Loucy (cell line): ENCODE results near the gene SAMMSON.

Experiments
- H2AFZ ChIP-seq: fragments of 200-600 bp; sonication (generic); 2 replicates; pipeline ENCODE4 v1.6.0; 2016; ENCODE audit warnings: antibody characterized with exemption, mild to moderate bottlenecking, low read length, moderate library complexity
- H3F3A ChIP-seq: fragments of 200-600 bp; 2 replicates; pipeline ENCODE4 v1.6.0; 2016; ENCODE audit warnings: antibody characterized with exemption, low read depth, mild to moderate bottlenecking
- H3K27me3 ChIP-seq: fragments of 200-600 bp; sonication (generic); 2 replicates; pipeline ENCODE4 v1.6.1; 2014; ENCODE audit warnings: low read length, mild to moderate bottlenecking; ENCODE audit not compliant: insufficient read depth, poor library complexity, severe bottlenecking
- H3K36me3 ChIP-seq: fragments of 200-600 bp; sonication (generic); 2 replicates; pipeline ENCODE4 v1.6.1; 2016; ENCODE audit warnings: low read length; ENCODE audit not compliant: insufficient read depth
- H3K4me1 ChIP-seq: fragments of 200-600 bp; sonication (generic); 2 replicates; pipeline ENCODE4 v1.5.1; 2014; ENCODE audit warnings: low read length, mild to moderate bottlenecking; ENCODE audit not compliant: insufficient read depth, poor library complexity, severe bottlenecking
- H3K4me2 ChIP-seq: fragments of 200-600 bp; sonication (generic); 2 replicates; pipeline ENCODE4 v1.6.0; 2014; ENCODE audit warnings: antibody characterized with exemption, low read length, low read depth, mild to moderate bottlenecking; ENCODE audit not compliant: poor library complexity, severe bottlenecking
- H3K4me3 ChIP-seq: fragments of 200-600 bp; sonication (generic); 2 replicates; pipeline ENCODE4 v1.5.1; 2014; ENCODE audit warnings: low read length, mild to moderate bottlenecking, mixed read lengths; ENCODE audit not compliant: poor library complexity, severe bottlenecking
- H3K79me2 ChIP-seq: fragments of 200-600 bp; sonication (generic); 2 replicates; pipeline ENCODE4 v1.6.1; 2014; ENCODE audit warnings: low read length; ENCODE audit not compliant: insufficient read depth
- H3K9ac ChIP-seq: fragments of 200-600 bp; sonication (generic); 2 replicates; pipeline ENCODE4 v1.6.0; 2014; ENCODE audit warnings: mild to moderate bottlenecking, low read depth, low read length, moderate library complexity; ENCODE audit not compliant: poor library complexity, severe bottlenecking
- H3K9me2 ChIP-seq: fragments of 200-600 bp; sonication (generic); replicated peaks from 2 replicates; pipeline ENCODE4 v1.6.1; 2016; ENCODE audit warnings: low read depth, low read length, mixed read lengths
- H3K9me3 ChIP-seq: fragments of 200-600 bp; sonication (generic); 2 replicates; pipeline ENCODE4 v1.6.1; 2014; ENCODE audit warnings: mild to moderate bottlenecking, antibody characterized with exemption, low read length, low read depth; ENCODE audit not compliant: insufficient read depth
- H4K20me1 ChIP-seq: fragments of 200-600 bp; sonication (generic); 2 replicates; pipeline ENCODE4 v1.6.0; 2014; ENCODE audit warnings: antibody characterized with exemption, low read length, mild to moderate bottlenecking; ENCODE audit not compliant: insufficient read depth, poor library complexity, severe bottlenecking
- CTCF ChIP-seq: fragments of 200-600 bp; sonication (generic); conservative IDR thresholded peaks from 2 replicates; pipeline ENCODE4 v1.5.1; 2014; ENCODE audit warnings: mild to moderate bottlenecking, antibody characterized with exemption, low read length
- EZH2phosphoT487 ChIP-seq: fragments of 200-600 bp; IDR thresholded peaks from 2 replicates; pipeline ENCODE4 v1.6.1; 2018; ENCODE audit warnings: antibody characterized with exemption, mild to moderate bottlenecking, moderate library complexity, borderline replicate concordance

Gene SAMMSON

GRCh38 chr3:70094197-70094596 is 94.7 kb downstream of the SAMMSON start:
- TF ChIP-seq EZH2phosphoT487 (no peak), CTCF (no peak)
- no peak overlapping the region for H3K9ac ChIP-seq

GRCh38 chr3:70095260-70095659 is 95.7 kb downstream of the SAMMSON start:
- Histone ChIP-seq H4K20me1 (no peaks in the 10 kb centered on the region), H3F3A (no peaks in the 10 kb centered on the region), H3K4me1 (no peaks in the 10 kb centered on the region), H3K27me3 (no peaks in the 10 kb centered on the region), H3K36me3 (no peaks in the 10 kb centered on the region), H2AFZ (no peak overlapping the region), H3K9ac (no peak overlapping the region), H3K9me2 (no peaks in the 10 kb centered on the region), H3K4me3 (no peak overlapping the region), H3K4me2 (no peak overlapping the region), H3K79me2 (no peaks in the 10 kb centered on the region), H3K9me3 (no peaks in the 10 kb centered on the region)
- TF ChIP-seq CTCF = no peak
- TF ChIP-seq EZH2phosphoT487 = no peak

More at GRCh38 chr3:70094197-70094596, 94.7 kb downstream of the SAMMSON start:
- Histone ChIP-seq H4K20me1 (no peaks in the 10 kb centered on the region), H3F3A (no peaks in the 10 kb centered on the region), H3K4me1 (no peaks in the 10 kb centered on the region), H2AFZ (no peak overlapping the region), H3K4me3 (no peak overlapping the region), H3K27me3 (no peaks in the 10 kb centered on the region), H3K79me2 (no peaks in the 10 kb centered on the region), H3K36me3 (no peaks in the 10 kb centered on the region), H3K4me2 (no peak overlapping the region), H3K9me3 (no peaks in the 10 kb centered on the region), H3K9me2 (no peaks in the 10 kb centered on the region)

- H3K4me2 ChIP-seq = no peak overlapping the region
- H2AFZ ChIP-seq = no peak overlapping the region
- H3K79me2 ChIP-seq = no peaks in the 10 kb centered on the region
- H3K27me3 ChIP-seq = no peaks in the 10 kb centered on the region
- no peaks in the 10 kb centered on the region for H3K9me2 ChIP-seq
- TF ChIP-seq EZH2phosphoT487 (no peak), CTCF (no peak)
- no peak overlapping the region for H3K9ac ChIP-seq
- H3K4me3 ChIP-seq = no peak overlapping the region
- no peaks in the 10 kb centered on the region for H3K4me1 ChIP-seq
- H3K36me3 ChIP-seq = no peaks in the 10 kb centered on the region
- H4K20me1 ChIP-seq = no peaks in the 10 kb centered on the region
- no peaks in the 10 kb centered on the region for H3F3A ChIP-seq
- H3K9me3 ChIP-seq = no peaks in the 10 kb centered on the region
Observed at GRCh38 chr3:70096376-70097066, 97.0 kb downstream of the SAMMSON start.
